HepG2 (cell line): Measurements from ENCODE around the gene OPRD1. TPM values are rescaled to one million over a fixed set of nuclear protein-coding genes. Genes with fewer than 3 reads are reported as not detected.

ENCODE experiments used
- ATAC-seq: fragments of 200-7000 bp; cut with Tn5 transposase; 3 replicates; pipeline ENCODE4 v1.9.1; 2020; ENCODE audit warnings: mild to moderate bottlenecking, moderate library complexity
- BruUV-seq: library from RNA; stranded (reverse); fragments of 400-500 nt; replicated peaks from 2 replicates; lab custom pipeline; 2021; lab: Mats Ljungman, UMichigan
- CTCF ChIA-PET: fragments of 300-600 bp; formaldehyde crosslinking; extraction: SDS; loops from one replicate; lab custom pipeline; 2021; ENCODE audit warnings: low total read pairs, inconsistent platforms, low intra/inter-chr PET ratio; lab: Yijun Ruan, JAX
- POLR2A ChIA-PET: fragments of 350-600 bp; sonication (Branson Sonifier 250); formaldehyde crosslinking; loops from one replicate; lab custom pipeline; 2020; ENCODE audit warnings: antibody characterized with exemption, inconsistent platforms; lab: Yijun Ruan, JAX
- DNase-seq: peaks from one replicate; pipeline ENCODE4 v3.0.0-alpha.2; 2015; ENCODE audit warnings: low spot score
- FAIRE-seq: peaks from 3 replicates; lab custom pipeline; 2011; peaks lifted over from hg19 to GRCh38; lab: Jason Lieb, UNC
- H2AFZ ChIP-seq: one replicate; pipeline ENCODE4 v1.6.1; 2011; ENCODE audit warnings: low read length, inconsistent platforms
- H3K27ac ChIP-seq: fragments of 300-600 bp; 3 replicates; pipeline ENCODE4 v1.8.0; 2011; ENCODE audit warnings: mixed run types, mild to moderate bottlenecking, mixed read lengths, low read length, inconsistent platforms; ENCODE audit not compliant: insufficient read depth; ENCODE audit errors: extremely low read length
- H3K27me3 ChIP-seq, 2 experiments: fragments of 200-600 bp in 1 of 2; 2 replicates in 1 of 2; 3 replicates in 1 of 2; pipeline versions ENCODE4 v1.6.0 to v1.8.0; 2011; ENCODE audit warnings: low read length in 2 of 2, mild to moderate bottlenecking in 2 of 2, moderate library complexity in 2 of 2, inconsistent platforms in 1 of 2; ENCODE audit not compliant: insufficient read depth in 2 of 2, control insufficient read depth in 1 of 2
- H3K36me3 ChIP-seq, 2 experiments: fragments of 200-600 bp in 1 of 2; replicated peaks in 1 of 2; 2 replicates in 1 of 2; 3 replicates in 1 of 2; pipeline versions ENCODE4 v1.5.1 to v1.8.0; 2011; ENCODE audit warnings: low read length in 2 of 2, inconsistent platforms in 1 of 2; ENCODE audit not compliant: insufficient read depth in 2 of 2, control insufficient read depth in 1 of 2
- H3K4me1 ChIP-seq: 2 replicates; pipeline ENCODE4 v1.5.1; 2012; ENCODE audit warnings: low read length, inconsistent platforms; ENCODE audit not compliant: insufficient read depth
- H3K4me2 ChIP-seq: 2 replicates; pipeline ENCODE4 v1.6.0; 2011; ENCODE audit warnings: low read depth, low read length, inconsistent platforms
- H3K4me3 ChIP-seq, 3 experiments: fragments of 200-600 bp in 1 of 3; sonication (generic), shearing (Covaris generic) in 1 of 3; replicated peaks in 1 of 3; 2 replicates each; pipeline ENCODE4 v1.5.1; 2011 to 2016; ENCODE audit warnings: low read length in 3 of 3, inconsistent platforms in 2 of 3, low read depth in 2 of 3, mild to moderate bottlenecking in 2 of 3, control low read depth in 1 of 3, mixed read lengths in 1 of 3; ENCODE audit not compliant: insufficient read depth in 1 of 3
- H3K79me2 ChIP-seq: one replicate; pipeline ENCODE4 v1.6.1; 2011; ENCODE audit warnings: low read length, inconsistent platforms; ENCODE audit not compliant: insufficient read depth
- H3K9ac ChIP-seq: 2 replicates; pipeline ENCODE4 v1.6.0; 2011; ENCODE audit warnings: mild to moderate bottlenecking, low read depth, low read length, inconsistent platforms; ENCODE audit not compliant: insufficient read depth
- H3K9me3 ChIP-seq: 2 replicates; pipeline ENCODE4 v1.5.1; 2012; ENCODE audit warnings: mild to moderate bottlenecking, low read length
- H4K20me1 ChIP-seq: 2 replicates; pipeline ENCODE4 v1.6.0; 2011; ENCODE audit warnings: inconsistent platforms, mild to moderate bottlenecking, low read length, moderate library complexity; ENCODE audit not compliant: insufficient read depth
- GPBP1L1 ChIP-seq: sonication (generic); formaldehyde crosslinking; IDR thresholded peaks from 2 replicates; pipeline ENCODE4 v1.5.0; 2020; ENCODE audit warnings: mild to moderate bottlenecking, missing genetic modification reagents
- MLXIP ChIP-seq: sonication (generic); formaldehyde crosslinking; IDR thresholded peaks from 2 replicates; pipeline ENCODE4 v1.9.0; 2021; ENCODE audit warnings: missing genetic modification reagents, borderline replicate concordance
- NCOA1 ChIP-seq: sonication (generic); formaldehyde crosslinking; IDR thresholded peaks from 2 replicates; pipeline ENCODE4 v1.9.0; 2021; ENCODE audit warnings: missing genetic modification reagents
- XRCC5 ChIP-seq: fragments of 200-400 bp; formaldehyde crosslinking; optimal IDR thresholded peaks from 2 replicates; pipeline ENCODE3; 2017; ENCODE audit warnings: mild to moderate bottlenecking, low read length
- ZFP62 ChIP-seq: sonication (generic); formaldehyde crosslinking; IDR thresholded peaks from 2 replicates; pipeline ENCODE4 v1.4.0; 2020; ENCODE audit warnings: missing genetic modification reagents
- ZNF10 ChIP-seq: sonication (generic); formaldehyde crosslinking; IDR thresholded peaks from 2 replicates; pipeline ENCODE4 v1.4.0; 2020; ENCODE audit warnings: mild to moderate bottlenecking, low read depth, missing genetic modification reagents, borderline replicate concordance
- ZNF230 ChIP-seq: sonication (generic); formaldehyde crosslinking; IDR thresholded peaks from 2 replicates; pipeline ENCODE4 v1.4.0; 2020; ENCODE audit warnings: mild to moderate bottlenecking, missing genetic modification reagents
- WGBS: methylation state at CpG from one replicate; pipeline ENCODE4 v1.1.6; 2017; ENCODE audit warnings: low lambda C conversion rate; 5-methylcytosine and 5-hydroxymethylcytosine counted together
- in situ Hi-C: cut with HindIII; loops from 2 replicates; pipeline ENCODE4 v1.10.0; 2017; ENCODE audit warnings: low pct_unique_long_range_greater_than_20kb; ENCODE audit not compliant: extremely low pct_ligation_motif_present
- intact Hi-C: fragments of 100-400 bp; cut with micrococcal nuclease; formaldehyde crosslinking; loops from one replicate; pipeline ENCODE4 v1.10.0; 2022; ENCODE audit not compliant: unreplicated experiment
- polyA plus RNA-seq, 8 experiments: library from polyadenylated mRNA; depleted of rRNA in 3 of 8; stranded (reverse) in 7 of 8; unstranded in 1 of 8; fragments of >200 nt; fragmentation: Illumina TruSeq in 4 of 8; extraction: Trizol in 4 of 8; gene quantifications; 2 replicates each; pipeline versions ENCODE4 v1.2.1 to v1.2.3, GENCODE V29; 2011 to 2016; ENCODE audit warnings: low read depth in 4 of 8, missing spikeins in 1 of 8, mixed read lengths in 1 of 8; ENCODE audit not compliant: insufficient read depth in 1 of 8
- total RNA-seq, 5 experiments: library from RNA; depleted of rRNA; stranded (reverse); fragments of >200 nt; fragmentation: Illumina TruSeq; extraction: Trizol; gene quantifications; 2 replicates each; pipeline ENCODE4 v1.2.3, GENCODE V29; 2016; ENCODE audit warnings: low read depth in 1 of 5

OPRD1 gene
- total and polyA plus RNA-seq, 2 of the 13 experiments (the other 11 are each of a cell fraction or from before 2014, with no cell fraction given), result 0.02 to 0.03 TPM

GRCh38 chr1:28800324-28800723 lies 11.6 kb upstream of the OPRD1 start:
- Histone ChIP-seq H3K27me3 (no peaks in the 10 kb centered on the region; a peak in 2 of 5 replicates), H2AFZ (no peak overlapping the region), H3K9ac (no peak overlapping the region), H3K4me2 (no peak overlapping the region), H3K36me3 (no peaks in the 10 kb centered on the region), H3K79me2 (no peaks in the 10 kb centered on the region), H4K20me1 (no peaks in the 10 kb centered on the region), H3K4me1 (peaks cover 10% of the 10 kb centered on the region), H3K9me3 (no peaks in the 10 kb centered on the region), H3K4me3 (no peak overlapping the region), H3K27ac (no peak overlapping the region)
- CTCF ChIA-PET, result no interaction called here
- ATAC-seq (no peak), DNase-seq (no peak), FAIRE-seq (no peak)
- POLR2A ChIA-PET, result no interaction called here
- no TSS peak for BruUV-seq
- in situ Hi-C loops (no loop called here), intact Hi-C loops (no loop called here)
- 27% methylated on average over 3 of the region's 3 CpGs for WGBS
- no peak for TF ChIP-seq MLXIP (CRISPR knock-in tag)

- Histone ChIP-seq H3K27me3 (no peaks in the 10 kb centered on the region; a peak in 2 of 5 replicates), H3K27ac (no peak overlapping the region), H3K79me2 (no peaks in the 10 kb centered on the region), H3K4me1 (peaks cover 10% of the 10 kb centered on the region), H3K36me3 (no peaks in the 10 kb centered on the region), H2AFZ (no peak overlapping the region), H3K9me3 (no peaks in the 10 kb centered on the region), H3K4me2 (0 out of 2 replicates have a peak overlapping the region, but pooled peaks have one; percentile 3), H3K4me3 (no peak overlapping the region), H4K20me1 (no peaks in the 10 kb centered on the region), H3K9ac (no peak overlapping the region)
- TF ChIP-seq GPBP1L1 (CRISPR knock-in tag), result no peak
- TF ChIP-seq ZNF10 (CRISPR knock-in tag), result no peak
- TF ChIP-seq NCOA1, result no peak
- TF ChIP-seq XRCC5, result no peak
- no peak for TF ChIP-seq ZNF230 (CRISPR knock-in tag)
- TF ChIP-seq ZFP62 (CRISPR knock-in tag), result no peak
- DNase-seq (no peak), FAIRE-seq (no peak), ATAC-seq (peak; percentile 33; the same call in 1 of the 3 replicates)
- in situ Hi-C loops, result no loop called here
- intact Hi-C loops, result no loop called here
- WGBS, result 44% methylated on average over 5 of the region's 6 CpGs
- CTCF ChIA-PET, result no interaction called here
- POLR2A ChIA-PET, result no interaction called here
- no TSS peak for BruUV-seq
Observed at GRCh38 chr1:28801461-28801860, 10.5 kb upstream of the OPRD1 start.
